ENCODE results near the gene ATXN7.

Gene ATXN7

GRCh38 chr3:64016941-64017620 lies 153.4 kb downstream of the ATXN7 start:
- Mint-ChIP-seq H3K27ac (peak overlapping the region; percentile 4), H3K4me1 (peaks cover 58% of the 10 kb centered on the region), H3K36me3 (peaks cover 31% of the 10 kb centered on the region), H3K27me3 (no peaks in the 10 kb centered on the region), H3K4me3 (no peak overlapping the region), H3K9me3 (no peaks in the 10 kb centered on the region)

- no peaks in the 10 kb centered on the region for H3K9me3 Mint-ChIP-seq
- H3K4me3 Mint-ChIP-seq: no peak overlapping the region
- peak overlapping the region; percentile 51 for H3K27ac Mint-ChIP-seq
- no peaks in the 10 kb centered on the region for H3K27me3 Mint-ChIP-seq
- peaks cover 58% of the 10 kb centered on the region for H3K4me1 Mint-ChIP-seq
- H3K36me3 Mint-ChIP-seq: peaks cover 18% of the 10 kb centered on the region
These were observed 155.6 kb downstream of the ATXN7 start for GRCh38 chr3:64019271-64019670.

DNA sequence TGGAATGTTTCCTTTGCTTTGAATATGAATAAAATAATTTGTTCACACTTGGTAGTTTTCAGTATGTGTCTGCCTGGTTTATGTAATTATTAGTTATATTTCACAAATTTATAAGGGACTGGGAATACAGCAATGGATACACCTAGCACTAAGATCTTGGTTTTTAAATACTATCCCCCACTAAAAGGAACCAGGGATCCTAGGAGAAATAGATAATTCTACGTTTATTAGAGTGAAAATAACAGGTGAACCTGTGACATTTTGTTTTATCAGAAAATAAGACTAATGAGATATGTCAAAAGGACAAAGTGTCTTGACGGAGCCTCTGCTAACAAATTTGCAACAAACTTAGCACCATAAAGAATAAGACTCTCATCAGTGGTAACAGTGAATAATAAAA lies 156.2 kb downstream of the ATXN7 start:
- H3K27ac Mint-ChIP-seq: no peak overlapping the region
- no peaks in the 10 kb centered on the region for H3K27me3 Mint-ChIP-seq
- H3K4me3 Mint-ChIP-seq: no peak overlapping the region
- peaks cover 55% of the 10 kb centered on the region for H3K4me1 Mint-ChIP-seq
- H3K36me3 Mint-ChIP-seq: peaks cover 12% of the 10 kb centered on the region
- no peaks in the 10 kb centered on the region for H3K9me3 Mint-ChIP-seq

- Mint-ChIP-seq H3K36me3 (peaks cover 11% of the 10 kb centered on the region), H3K4me1 (peaks cover 46% of the 10 kb centered on the region), H3K9me3 (no peaks in the 10 kb centered on the region), H3K27ac (peak overlapping the region; percentile 25), H3K4me3 (peak overlapping the region; percentile 83), H3K27me3 (no peaks in the 10 kb centered on the region)
These were observed 158.3 kb downstream of the ATXN7 start for GRCh38 chr3:64021922-64022321.

- Mint-ChIP-seq H3K4me3 (peak overlapping the region; percentile 83), H3K9me3 (no peaks in the 10 kb centered on the region), H3K27me3 (no peaks in the 10 kb centered on the region), H3K36me3 (peaks cover 11% of the 10 kb centered on the region), H3K4me1 (peaks cover 40% of the 10 kb centered on the region), H3K27ac (peak overlapping the region; percentile 48)
These were observed 159.0 kb downstream of the ATXN7 start for GRCh38 chr3:64022451-64023186.

DNA sequence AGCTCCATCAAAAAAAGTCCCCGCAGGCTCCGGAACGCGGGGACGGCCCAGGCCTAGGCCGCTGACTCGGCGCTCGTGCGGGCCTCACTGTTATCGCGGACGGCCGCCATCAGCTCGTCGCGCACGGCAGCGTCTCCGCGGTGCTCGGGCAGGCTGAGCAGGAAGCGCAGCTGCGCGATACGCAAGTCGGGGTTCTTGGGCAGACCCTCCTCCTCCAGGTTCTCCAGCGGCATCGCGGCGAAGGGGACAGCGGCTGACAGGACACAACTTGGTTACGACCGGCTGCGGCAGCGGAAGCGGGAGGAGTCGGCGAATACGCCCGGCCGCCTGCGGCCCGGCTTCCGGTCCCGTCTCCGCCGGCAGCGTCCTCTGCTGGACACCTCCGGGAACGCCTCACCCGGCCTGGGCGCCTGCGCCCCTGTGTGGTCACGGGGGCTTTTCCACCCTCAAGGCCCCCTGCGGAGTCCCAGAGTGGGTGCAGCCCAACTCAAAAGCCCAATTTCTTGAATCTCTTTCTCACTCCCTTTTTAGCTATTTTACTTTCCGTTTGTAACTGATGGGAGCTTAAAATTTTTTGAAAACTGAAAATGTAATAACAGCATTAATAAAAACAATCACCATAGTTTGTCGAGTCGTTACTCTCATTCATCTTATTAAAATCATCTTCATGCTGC lies 159.7 kb downstream of the ATXN7 start, which contains the start of gene PSMD6:
Gene PSMD6 (minus strand): TSS at position 308 of the 674 bp plus-strand sequence. CDS start 75 bp downstream, at position 233.
- Mint-ChIP-seq H3K36me3 (peaks cover 11% of the 10 kb centered on the region), H3K27ac (peak within 1 kb of the TSS; percentile 88), H3K27me3 (peaks cover 3% of the 10 kb centered on the region), H3K9me3 (no peaks in the 10 kb centered on the region), H3K4me3 (peak within 1 kb of the TSS; percentile 83), H3K4me1 (peaks cover 38% of the 10 kb centered on the region)

- peaks cover 37% of the 10 kb centered on the region for H3K4me1 Mint-ChIP-seq
- no peaks in the 10 kb centered on the region for H3K9me3 Mint-ChIP-seq
- peaks cover 11% of the 10 kb centered on the region for H3K36me3 Mint-ChIP-seq
- H3K27me3 Mint-ChIP-seq: peaks cover 8% of the 10 kb centered on the region
- peak overlapping the region; percentile 88 for H3K27ac Mint-ChIP-seq
- H3K4me3 Mint-ChIP-seq: peak overlapping the region; percentile 83
These were observed 160.2 kb downstream of the ATXN7 start for GRCh38 chr3:64023861-64024223.

- H3K9me3 Mint-ChIP-seq: no peaks in the 10 kb centered on the region
- no peak overlapping the region for H3K4me3 Mint-ChIP-seq
- H3K36me3 Mint-ChIP-seq: peaks cover 7% of the 10 kb centered on the region
- peaks cover 10% of the 10 kb centered on the region for H3K27me3 Mint-ChIP-seq
- H3K4me1 Mint-ChIP-seq: peaks cover 27% of the 10 kb centered on the region
- H3K27ac Mint-ChIP-seq: no peak overlapping the region
These were observed 162.7 kb downstream of the ATXN7 start for GRCh38 chr3:64026346-64026745.

DNA sequence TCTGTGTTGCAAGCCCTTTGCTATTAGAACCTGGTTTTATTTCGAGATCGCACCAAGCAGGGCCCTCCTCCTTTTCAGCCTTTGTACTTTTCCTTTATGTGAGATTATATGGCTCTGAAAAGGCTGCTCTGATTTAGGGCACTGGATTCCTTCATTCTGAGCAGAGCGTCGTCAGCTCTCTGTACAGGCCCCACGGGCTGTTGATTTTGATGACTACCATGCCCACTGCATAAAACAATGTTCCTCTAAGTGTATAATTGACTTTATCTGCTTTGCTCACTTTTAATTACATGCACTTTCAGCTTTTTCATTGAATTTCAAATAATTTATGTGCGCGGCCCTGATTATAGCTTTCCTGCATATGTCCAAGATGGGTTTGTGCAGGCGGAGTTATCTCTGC lies 164.0 kb downstream of the ATXN7 start:
- Mint-ChIP-seq H3K9me3 (no peaks in the 10 kb centered on the region), H3K36me3 (no peaks in the 10 kb centered on the region), H3K27me3 (peaks cover 10% of the 10 kb centered on the region)

GRCh38 chr3:64028754-64029153 lies 165.1 kb downstream of the ATXN7 start:
- no peaks in the 10 kb centered on the region for H3K36me3 Mint-ChIP-seq
- no peak overlapping the region for H3K4me3 Mint-ChIP-seq
- no peak overlapping the region for H3K27ac Mint-ChIP-seq
- H3K4me1 Mint-ChIP-seq: peaks cover 14% of the 10 kb centered on the region
- no peaks in the 10 kb centered on the region for H3K9me3 Mint-ChIP-seq
- H3K27me3 Mint-ChIP-seq: peaks cover 10% of the 10 kb centered on the region

More for the DNA sequence above, 164.0 kb downstream of the ATXN7 start:
- H3K4me3 Mint-ChIP-seq: no peak overlapping the region
- H3K4me1 Mint-ChIP-seq: peaks cover 18% of the 10 kb centered on the region
- no peak overlapping the region for H3K27ac Mint-ChIP-seq

DNA sequence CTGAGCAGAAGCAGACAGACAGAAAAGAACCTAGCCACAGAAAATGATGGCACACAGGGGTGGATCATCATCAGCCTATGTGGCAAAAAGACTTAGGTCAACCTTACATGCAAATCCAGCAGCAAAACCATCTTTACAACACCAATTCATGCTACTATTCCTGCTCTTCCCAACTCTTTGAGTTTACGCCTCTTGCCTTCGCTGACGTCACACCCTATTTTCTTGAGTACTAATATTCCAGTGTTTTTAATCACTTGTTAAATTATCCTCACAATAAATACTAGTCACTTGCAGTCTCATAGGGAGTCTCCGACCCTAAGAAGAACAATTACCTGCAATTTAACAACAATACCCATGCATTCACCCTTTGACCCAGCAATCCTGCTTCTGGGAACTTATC lies 165.6 kb downstream of the ATXN7 start:
- Mint-ChIP-seq H3K36me3 (no peaks in the 10 kb centered on the region), H3K9me3 (no peaks in the 10 kb centered on the region), H3K4me3 (no peak overlapping the region), H3K4me1 (peaks cover 8% of the 10 kb centered on the region), H3K27ac (no peak overlapping the region), H3K27me3 (peaks cover 10% of the 10 kb centered on the region)

- Mint-ChIP-seq H3K27me3 (peaks cover 10% of the 10 kb centered on the region), H3K4me1 (peaks cover 6% of the 10 kb centered on the region), H3K4me3 (peak overlapping the region; percentile 86), H3K36me3 (no peaks in the 10 kb centered on the region), H3K27ac (peak overlapping the region; percentile 65), H3K9me3 (no peaks in the 10 kb centered on the region)
These were observed 167.1 kb downstream of the ATXN7 start for GRCh38 chr3:64030741-64031140.

DNA sequence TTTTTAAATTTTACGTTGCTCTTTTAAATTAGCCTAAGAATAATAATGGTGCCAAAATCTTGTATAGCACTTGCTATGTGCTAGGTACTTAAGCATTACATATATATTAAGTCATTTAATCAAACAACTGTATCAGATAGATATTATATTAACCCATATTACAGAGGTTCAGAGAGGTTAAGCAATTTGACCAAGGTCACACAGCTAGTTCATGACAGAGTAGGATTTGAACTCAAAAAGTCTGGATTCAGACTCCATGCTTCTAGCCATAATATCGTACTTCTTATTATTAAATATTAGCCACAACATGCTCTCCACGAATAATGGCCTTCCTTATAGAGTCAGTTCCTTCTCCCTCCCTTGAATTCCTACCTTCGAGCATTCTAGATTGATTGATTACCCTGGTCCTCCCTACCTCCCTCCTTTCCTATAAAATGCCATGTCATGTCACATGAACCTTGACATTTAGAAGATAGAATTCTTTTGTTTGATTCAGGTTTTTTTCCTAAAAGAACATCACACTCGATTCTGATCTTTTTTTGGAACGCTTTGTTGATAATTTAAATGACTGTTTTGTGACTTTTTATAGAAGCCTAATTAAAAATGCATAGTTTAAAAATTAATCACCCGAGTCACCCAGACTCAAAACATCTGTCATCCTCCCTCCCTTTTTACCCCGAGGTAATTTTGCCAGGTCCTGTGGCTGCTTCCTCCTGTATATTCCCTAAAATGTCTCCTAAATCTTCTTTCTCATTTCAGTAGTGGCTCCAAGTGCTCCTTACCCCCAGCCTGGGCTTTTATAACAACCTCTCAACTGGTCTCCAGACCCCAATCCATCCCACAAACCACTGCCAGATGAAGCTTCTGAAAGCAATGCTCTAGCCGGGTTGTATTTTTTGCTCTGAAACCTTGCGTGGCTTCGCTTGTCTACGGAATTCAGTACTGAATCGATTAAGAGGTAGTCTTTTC lies 168.2 kb downstream of the ATXN7 start:
- H3K9me3 Mint-ChIP-seq: no peaks in the 10 kb centered on the region
- no peak overlapping the region for H3K27ac Mint-ChIP-seq
- no peaks in the 10 kb centered on the region for H3K36me3 Mint-ChIP-seq
- H3K4me3 Mint-ChIP-seq: no peak overlapping the region
- H3K27me3 Mint-ChIP-seq: peaks cover 10% of the 10 kb centered on the region
- H3K4me1 Mint-ChIP-seq: peaks cover 6% of the 10 kb centered on the region

- Mint-ChIP-seq H3K27ac (no peak overlapping the region), H3K9me3 (no peaks in the 10 kb centered on the region), H3K4me1 (peaks cover 6% of the 10 kb centered on the region), H3K4me3 (no peak overlapping the region), H3K27me3 (peaks cover 12% of the 10 kb centered on the region), H3K36me3 (no peaks in the 10 kb centered on the region)
These were observed 169.4 kb downstream of the ATXN7 start for GRCh38 chr3:64033069-64033468.

DNA sequence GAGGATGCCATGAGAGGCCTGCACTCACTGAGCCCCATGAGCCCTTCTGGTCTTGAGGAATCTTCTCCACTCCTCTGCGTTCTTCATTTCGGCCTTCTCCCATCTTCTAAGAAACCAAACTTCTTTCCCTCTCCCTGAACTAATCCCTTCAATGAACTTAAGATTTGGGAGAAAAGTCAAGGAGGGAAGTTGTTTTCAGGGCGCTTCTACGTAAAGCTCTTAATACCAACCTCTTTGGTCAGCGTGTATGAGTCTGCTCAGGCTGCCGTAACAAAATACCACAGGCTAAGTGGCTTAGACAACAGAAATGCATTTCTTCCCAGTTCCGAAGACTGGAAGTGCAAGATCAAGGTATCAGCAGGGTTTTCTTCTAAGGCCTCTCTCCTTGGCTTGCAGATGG lies 173.4 kb downstream of the ATXN7 start:
- Mint-ChIP-seq H3K36me3 (no peaks in the 10 kb centered on the region), H3K27ac (no peak overlapping the region), H3K27me3 (peaks cover 10% of the 10 kb centered on the region)

More for the DNA sequence above, 173.4 kb downstream of the ATXN7 start:
- Mint-ChIP-seq H3K4me3 (no peak overlapping the region), H3K4me1 (no peaks in the 10 kb centered on the region), H3K9me3 (no peaks in the 10 kb centered on the region)

Measured in activated naive CD4-positive, alpha-beta T cell treated with anti-CD3 and anti-CD28 coated beads, Interleukin-2, amount 50 U/mL, for 24 hours (primary cell).